ENCODE results near the gene CD200R1L. TPM values are rescaled to one million over a fixed set of nuclear protein-coding genes. Genes with fewer than 3 reads are reported as not detected.

Gene CD200R1L
- total RNA-seq, 1 donor from 2014 or later, result not detected

Other genes starting within 250 kb of the CD200R1L start
- 5.1 TPM for gene CCDC80, start 205.7 kb downstream of the CD200R1L start, total RNA-seq
- 0.62 TPM for gene CD200R1, start 128.2 kb upstream of the CD200R1L start, total RNA-seq
- gene GTPBP8, start 144.1 kb upstream of the CD200R1L start, total RNA-seq, result 25.3 TPM

Data from occipital lobe (tissue), 1 donor.